ENCODE measurements around the gene IL1R2. TPM values are rescaled to one million over a fixed set of nuclear protein-coding genes. Genes with fewer than 3 reads are reported as not detected.

The IL1R2 gene
- total RNA-seq (2021; fragmentation: NEBNext Ultra II Directional; extraction: Animal tissue kit (Norgen Biotek cat#: 25700)): not detected in 2 replicates
- 0.06 TPM in 1 of 2 replicates, not detected in the other for polyA plus RNA-seq (2011; rRNA removed)
- 0.13 TPM for polyA plus RNA-seq (2011; cell fraction: cytosol; rRNA removed)
- polyA plus RNA-seq (2011; cell fraction: nucleus; rRNA removed): not detected
- polyA plus RNA-seq (2012, experiment 1 of 2): not detected in 4 replicates
- polyA plus RNA-seq (2012, experiment 2 of 2): not detected
- 0.08 TPM for polyA plus RNA-seq (2013, experiment 1 of 2)
- polyA plus RNA-seq (2013, experiment 2 of 2): 0.02 TPM
- not detected in 2 replicates for polyA minus RNA-seq (2011; rRNA and poly(A)+ RNA removed)
- polyA minus RNA-seq (2011; cell fraction: cytosol; rRNA and poly(A)+ RNA removed): not detected
- not detected for polyA minus RNA-seq (2011; cell fraction: nucleus; rRNA and poly(A)+ RNA removed)
- long read RNA-seq, experiment 1: 0 reads
- long read RNA-seq, experiment 2: 0 reads

GRCh38 chr2:101991721-101992145 is at the start of gene IL1R2:
Gene IL1R2, plus strand, starts transcription at chr2:101991960. Its CDS starts 16,616 bp downstream, at chr2:102008576.
- Histone ChIP-seq H2BK12ac (ENCODE audit: low read depth, low read length) (peak within 1 kb of the TSS; percentile 84; the same call in 1 of the 2 replicates), H3K9me3 (ENCODE audit: insufficient read depth in 2 of 2, low read depth in 1 of 2, low read length in 1 of 2) (no peaks in the 10 kb centered on the region), H4K91ac (replicated peaks; ENCODE audit: insufficient read length, low read length) (no peak within 1 kb of the TSS), H3K27ac (ENCODE audit: low read depth, low read length) (no peak within 1 kb of the TSS), H3K4me3 (ENCODE audit: extremely low read depth in 1 of 4, insufficient read depth in 2 of 4, low read depth in 3 of 4, low read length in 4 of 4) (no peak within 1 kb of the TSS), H3K18ac (ENCODE audit: extremely low read depth, low read length) (no peak within 1 kb of the TSS), H3K4me1 (replicated peaks in 1 of 4; ENCODE audit: control insufficient read depth in 3 of 4, insufficient read depth in 4 of 4, low read length in 3 of 4) (peaks cover 0 to 9% (median 0%) of the 10 kb centered on the region in 4 experiments; a peak in 3 of 7 replicates), H4K8ac (ENCODE audit: extremely low read depth, insufficient read depth, low read length) (no peak within 1 kb of the TSS), H4K20me1 (replicated peaks in 1 of 2; ENCODE audit: control insufficient read depth in 1 of 2, insufficient read depth in 2 of 2, low read length in 2 of 2) (no peaks in the 10 kb centered on the region), H2BK20ac (ENCODE audit: low read length) (no peak within 1 kb of the TSS), H3K23me2 (ENCODE audit: low read depth, low read length) (no peaks in the 10 kb centered on the region), H2BK15ac (ENCODE audit: low read length) (no peak within 1 kb of the TSS), H3K4ac (replicated peaks; ENCODE audit: insufficient read length, low read depth, low read length) (no peak within 1 kb of the TSS), H3K79me1 (ENCODE audit: low read depth, low read length) (no peaks in the 10 kb centered on the region), H3K4me2 (ENCODE audit: insufficient read depth in 1 of 2, low read depth in 2 of 2, low read length in 2 of 2) (no peak within 1 kb of the TSS), H2BK120ac (replicated peaks; ENCODE audit: low read depth, low read length) (no peak within 1 kb of the TSS), H3K14ac (ENCODE audit: insufficient read length) (no peak within 1 kb of the TSS), H3K79me2 (ENCODE audit: control insufficient read depth in 1 of 2, insufficient read depth in 2 of 2, low read length in 2 of 2) (no peaks in the 10 kb centered on the region), H3K56ac (replicated peaks; ENCODE audit: insufficient read length, low read depth, low read length) (no peak within 1 kb of the TSS), H3K36me3 (ENCODE audit: control insufficient read depth in 2 of 4, insufficient read depth in 4 of 4, low read length in 3 of 4) (no peaks in the 10 kb centered on the region), H2AK5ac (ENCODE audit: low read depth, low read length) (no peak within 1 kb of the TSS), H2BK5ac (ENCODE audit: low read depth, low read length) (no peak within 1 kb of the TSS), H4K5ac (ENCODE audit: insufficient read length, low read depth, low read length) (no peak within 1 kb of the TSS), H2AFZ (ENCODE audit: low read length) (peak within 1 kb of the TSS; percentile 27; the same call in 1 of the 2 replicates), H3K27me3 (replicated peaks in 1 of 4; ENCODE audit: control insufficient read depth in 3 of 4, extremely low read depth in 1 of 4, insufficient read depth in 3 of 4, low read length in 3 of 4) (no peaks in the 10 kb centered on the region), H3K23ac (ENCODE audit: insufficient read length) (no peak within 1 kb of the TSS), H3K9ac (replicated peaks in 1 of 4; ENCODE audit: extremely low read depth in 1 of 4, low read depth in 3 of 4, low read length in 3 of 4) (no peak within 1 kb of the TSS)
- 83% methylated on average over 8 of the region's 8 CpGs; no CpG with 5 or more reads in 1 of the 2 experiments for WGBS, 2 experiments (ENCODE audit: extremely low coverage in 1 of 2, insufficient coverage in 1 of 2, insufficient read length in 1 of 2, insufficient replicate concordance in 2 of 2, low coverage in 1 of 2, low lambda C conversion rate in 2 of 2, missing lambda C conversion rate in 1 of 2)
- TF ChIP-seq TCF12 (IDR thresholded peaks at IDR 0.05; ENCODE audit: low read depth, low read length) (no peak), BRCA1 (IDR thresholded peaks at IDR 0.05; ENCODE audit: low read depth, low read length) (no peak), ASH2L (IDR thresholded peaks at IDR 0.05; ENCODE audit: low read length) (no peak), TEAD4 (IDR thresholded peaks at IDR 0.05; ENCODE audit: low read depth, low read length) (no peak), ATF3 (IDR thresholded peaks at IDR 0.05; ENCODE audit: insufficient read depth, low read depth, low read length) (no peak), PHF8 (conservative IDR thresholded peaks at IDR 0.05; ENCODE audit: low read depth, low read length) (no peak), CTCF (IDR thresholded peaks at IDR 0.05; ENCODE audit: control extremely low read depth in 1 of 3, insufficient read depth in 1 of 3, low read depth in 1 of 3, low read length in 3 of 3) (no peak)
- POLR2A ChIA-PET (ENCODE audit: partially characterized antibody): no interaction called here
- CTCF ChIA-PET (ENCODE audit: partially characterized antibody): no interaction called here
- FAIRE-seq (no peak), DNase-seq (ENCODE audit: low read depth in 1 of 2, low spot score in 2 of 2) (no peak)
